Kasumi-1 (cell line): ENCODE measurements around the gene TIMELESS.
A peak's percentile ranks its signal among the peaks of the same experiment; 100 is the strongest.
"Not testable (repeated sequence)": the region's sequence is repeated elsewhere in the genome, so short reads cannot be mapped to it uniquely, and the experiment has no call there.

ENCODE experiments used
- DNase-seq, 2 experiments: peaks; one replicate each; lab custom pipeline; 2025; lab: John Stamatoyannopoulos, UW

Gene TIMELESS, protein sequence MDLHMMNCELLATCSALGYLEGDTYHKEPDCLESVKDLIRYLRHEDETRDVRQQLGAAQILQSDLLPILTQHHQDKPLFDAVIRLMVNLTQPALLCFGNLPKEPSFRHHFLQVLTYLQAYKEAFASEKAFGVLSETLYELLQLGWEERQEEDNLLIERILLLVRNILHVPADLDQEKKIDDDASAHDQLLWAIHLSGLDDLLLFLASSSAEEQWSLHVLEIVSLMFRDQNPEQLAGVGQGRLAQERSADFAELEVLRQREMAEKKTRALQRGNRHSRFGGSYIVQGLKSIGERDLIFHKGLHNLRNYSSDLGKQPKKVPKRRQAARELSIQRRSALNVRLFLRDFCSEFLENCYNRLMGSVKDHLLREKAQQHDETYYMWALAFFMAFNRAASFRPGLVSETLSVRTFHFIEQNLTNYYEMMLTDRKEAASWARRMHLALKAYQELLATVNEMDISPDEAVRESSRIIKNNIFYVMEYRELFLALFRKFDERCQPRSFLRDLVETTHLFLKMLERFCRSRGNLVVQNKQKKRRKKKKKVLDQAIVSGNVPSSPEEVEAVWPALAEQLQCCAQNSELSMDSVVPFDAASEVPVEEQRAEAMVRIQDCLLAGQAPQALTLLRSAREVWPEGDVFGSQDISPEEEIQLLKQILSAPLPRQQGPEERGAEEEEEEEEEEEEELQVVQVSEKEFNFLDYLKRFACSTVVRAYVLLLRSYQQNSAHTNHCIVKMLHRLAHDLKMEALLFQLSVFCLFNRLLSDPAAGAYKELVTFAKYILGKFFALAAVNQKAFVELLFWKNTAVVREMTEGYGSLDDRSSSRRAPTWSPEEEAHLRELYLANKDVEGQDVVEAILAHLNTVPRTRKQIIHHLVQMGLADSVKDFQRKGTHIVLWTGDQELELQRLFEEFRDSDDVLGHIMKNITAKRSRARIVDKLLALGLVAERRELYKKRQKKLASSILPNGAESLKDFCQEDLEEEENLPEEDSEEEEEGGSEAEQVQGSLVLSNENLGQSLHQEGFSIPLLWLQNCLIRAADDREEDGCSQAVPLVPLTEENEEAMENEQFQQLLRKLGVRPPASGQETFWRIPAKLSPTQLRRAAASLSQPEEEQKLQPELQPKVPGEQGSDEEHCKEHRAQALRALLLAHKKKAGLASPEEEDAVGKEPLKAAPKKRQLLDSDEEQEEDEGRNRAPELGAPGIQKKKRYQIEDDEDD

GRCh38 chr12:56448860-56449621, at the start of gene TIMELESS:
Gene TIMELESS, minus strand, starts transcription at chr12:56449426. Its CDS starts 15,256 bp downstream, at chr12:56434170.
- peak; percentile 89 to 95 for DNase-seq

DNA sequence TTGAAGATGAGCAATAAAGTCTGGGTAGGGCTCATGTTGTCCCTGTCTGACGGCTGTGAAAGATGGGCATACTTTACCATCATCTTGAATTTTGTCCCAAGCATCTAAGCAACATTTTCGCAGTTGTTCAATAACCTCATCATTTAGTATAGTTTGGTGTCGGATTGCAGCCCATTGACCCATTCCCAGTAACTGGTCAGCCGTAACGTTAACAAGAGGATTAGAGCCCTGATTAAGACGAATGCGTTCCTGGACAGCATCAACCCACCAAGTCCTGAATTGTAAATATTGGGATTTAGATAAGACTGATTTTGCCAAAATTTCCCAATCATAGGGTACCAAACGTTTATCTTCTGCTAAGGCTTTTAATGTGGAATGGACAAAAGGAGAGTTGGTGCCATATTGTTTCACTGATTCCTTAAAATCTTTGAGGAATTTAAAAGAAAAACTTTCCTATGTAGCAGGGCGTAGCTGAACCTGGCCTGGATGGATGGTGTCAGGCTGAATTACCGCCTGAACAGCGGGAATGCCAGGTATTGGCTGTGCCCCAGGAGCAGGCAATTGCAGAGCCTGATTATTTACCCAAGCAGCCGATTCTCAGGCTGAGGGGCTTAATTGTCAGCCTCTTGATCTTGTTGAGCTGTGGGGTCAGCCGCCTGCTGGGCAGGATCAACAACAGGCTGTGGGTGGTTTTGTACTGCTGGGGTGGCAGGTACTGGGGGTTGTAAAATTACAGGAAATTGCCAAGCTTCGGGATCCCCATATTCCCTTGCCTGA, 49.1 kb upstream of the TIMELESS start:
- not testable (repeated sequence) for DNase-seq

DNA sequence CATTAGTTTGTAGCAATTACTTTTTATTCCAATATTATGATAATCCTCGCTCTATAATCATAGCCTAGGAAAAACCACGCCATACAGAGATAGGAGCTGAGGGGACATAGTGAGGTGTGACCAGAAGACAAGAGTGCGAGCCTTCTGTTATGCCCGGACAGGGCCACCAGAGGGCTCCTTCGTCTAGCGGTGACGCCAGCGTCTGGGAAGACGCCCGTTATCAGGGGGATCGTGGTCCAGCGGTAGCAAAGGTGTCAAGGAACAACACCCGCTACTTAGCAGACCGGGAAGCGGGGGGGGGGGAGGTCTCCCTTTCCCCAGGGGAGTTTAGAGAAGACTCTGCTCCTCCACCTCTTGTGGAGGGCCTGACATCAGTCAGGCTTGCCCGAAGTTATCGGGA, 47.5 kb upstream of the TIMELESS start:
- not testable (repeated sequence) for DNase-seq

DNA sequence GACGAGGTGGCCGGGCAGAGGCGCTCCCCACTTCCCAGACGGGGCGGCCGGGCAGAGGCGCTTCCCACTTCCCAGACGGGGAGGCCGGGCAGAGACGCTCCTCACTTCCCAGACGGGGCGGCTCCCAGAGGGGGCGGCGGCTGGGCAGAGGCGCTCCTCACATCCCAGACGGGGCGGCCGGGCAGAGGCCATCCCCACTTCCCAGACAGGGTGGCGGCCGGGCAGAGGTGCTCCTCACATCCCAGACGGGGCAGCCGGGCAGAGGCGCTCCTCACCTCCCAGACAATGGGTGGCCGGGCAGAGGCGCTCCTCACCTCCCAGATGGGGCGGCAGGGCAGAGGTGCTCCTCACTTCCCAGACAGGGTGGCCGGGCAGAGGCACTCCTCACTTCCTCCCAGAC, 45.3 kb upstream of the TIMELESS start:
- not testable (repeated sequence) for DNase-seq

DNA sequence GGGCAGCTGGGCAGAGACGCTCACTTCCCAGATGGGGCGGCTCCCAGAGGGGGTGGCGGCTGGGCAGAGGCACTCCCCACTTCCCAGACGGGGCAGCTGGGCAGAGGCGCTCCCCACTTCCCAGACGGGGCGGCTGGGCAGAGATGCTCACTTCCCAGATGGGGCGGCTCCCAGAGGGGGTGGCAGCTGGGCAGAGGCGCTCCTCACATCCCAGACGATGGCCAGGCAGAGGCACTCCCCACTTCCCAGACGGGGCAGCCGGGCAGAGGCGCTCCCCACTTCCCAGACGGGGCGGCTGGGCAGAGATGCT, 44.8 kb upstream of the TIMELESS start:
- not testable (repeated sequence) for DNase-seq

- not testable (repeated sequence) for DNase-seq
Observed at GRCh38 chr12:56493409-56494105, 44.3 kb upstream of the TIMELESS start.

GRCh38 chr12:56490360-56490759, 41.1 kb upstream of the TIMELESS start:
- no peak for DNase-seq

- peak; percentile 19 to 25 for DNase-seq
Observed at GRCh38 chr12:56488041-56488955, 39.1 kb upstream of the TIMELESS start, which contains the start of gene GLS2. Gene GLS2, minus strand, starts transcription at chr12:56488161. Its CDS starts 43 bp downstream, at chr12:56488118.

DNA sequence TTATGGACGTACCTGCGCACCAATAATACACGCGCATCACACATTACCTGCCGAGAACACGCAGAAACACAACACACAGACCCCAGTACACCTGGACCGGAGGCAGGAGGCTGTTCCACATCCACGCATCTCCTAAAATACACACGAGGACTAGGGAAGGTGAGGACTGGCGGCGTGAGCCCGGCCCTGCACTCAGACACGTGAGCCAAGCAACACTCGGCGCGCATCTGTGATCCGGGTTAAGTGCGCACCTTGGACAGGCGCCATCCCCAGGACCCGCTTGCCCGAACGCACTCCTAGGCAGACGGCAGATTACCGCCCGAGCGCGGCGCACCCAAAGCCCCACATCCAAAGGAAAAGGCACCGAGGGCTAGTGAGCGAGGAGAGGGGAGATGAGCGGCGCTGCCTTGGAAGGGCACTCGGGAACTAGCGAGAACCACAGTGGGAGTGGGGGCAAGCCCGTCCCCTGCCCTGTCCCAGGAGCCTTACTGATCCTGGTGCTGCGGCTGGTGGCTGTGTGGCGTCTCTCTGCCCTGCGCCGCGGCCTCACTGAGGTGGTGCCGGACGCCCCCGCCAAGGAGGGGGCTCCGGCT, 38.3 kb upstream of the TIMELESS start:
- DNase-seq: no peak

DNA sequence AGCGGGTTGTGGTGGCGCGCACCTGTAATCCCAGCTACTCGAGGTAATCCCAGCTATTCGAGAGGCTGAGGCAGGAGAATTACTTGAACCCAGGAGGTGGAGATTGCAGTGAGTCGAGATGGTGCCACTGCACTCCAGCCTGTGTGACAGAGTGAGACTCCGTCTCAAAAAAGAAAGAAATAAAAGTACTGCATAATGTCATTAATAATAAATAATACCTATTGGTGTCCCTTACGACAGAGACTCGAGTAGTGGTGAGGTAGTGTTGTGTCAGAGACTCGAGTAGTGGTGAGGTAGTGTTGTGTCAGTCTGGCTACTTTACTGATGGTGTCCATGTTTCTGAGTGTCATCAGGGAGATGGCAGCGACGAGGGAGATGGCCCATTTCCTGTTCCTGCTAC, 37.5 kb upstream of the TIMELESS start:
- DNase-seq: no peak

DNA sequence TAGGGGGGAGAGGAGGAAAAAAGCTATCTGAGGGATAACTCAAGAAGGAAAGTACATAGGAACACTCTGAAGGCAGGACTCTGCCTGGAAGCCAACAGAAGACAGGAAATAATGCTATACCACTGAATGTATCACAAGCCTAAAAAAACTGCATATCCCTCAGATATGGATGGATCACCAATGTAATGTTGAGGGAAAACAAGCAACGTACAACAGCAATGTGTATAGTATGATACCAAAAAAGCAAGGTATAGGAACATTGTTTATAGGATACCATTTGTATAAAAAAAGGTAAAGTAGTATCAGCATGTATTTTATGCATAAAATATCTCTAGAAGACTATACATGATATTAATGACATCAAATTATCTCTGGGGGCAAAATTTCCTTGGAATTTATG, 35.3 kb upstream of the TIMELESS start:
- DNase-seq: no peak

GRCh38 chr12:56479625-56480024, 30.4 kb upstream of the TIMELESS start:
- DNase-seq: no peak

DNA sequence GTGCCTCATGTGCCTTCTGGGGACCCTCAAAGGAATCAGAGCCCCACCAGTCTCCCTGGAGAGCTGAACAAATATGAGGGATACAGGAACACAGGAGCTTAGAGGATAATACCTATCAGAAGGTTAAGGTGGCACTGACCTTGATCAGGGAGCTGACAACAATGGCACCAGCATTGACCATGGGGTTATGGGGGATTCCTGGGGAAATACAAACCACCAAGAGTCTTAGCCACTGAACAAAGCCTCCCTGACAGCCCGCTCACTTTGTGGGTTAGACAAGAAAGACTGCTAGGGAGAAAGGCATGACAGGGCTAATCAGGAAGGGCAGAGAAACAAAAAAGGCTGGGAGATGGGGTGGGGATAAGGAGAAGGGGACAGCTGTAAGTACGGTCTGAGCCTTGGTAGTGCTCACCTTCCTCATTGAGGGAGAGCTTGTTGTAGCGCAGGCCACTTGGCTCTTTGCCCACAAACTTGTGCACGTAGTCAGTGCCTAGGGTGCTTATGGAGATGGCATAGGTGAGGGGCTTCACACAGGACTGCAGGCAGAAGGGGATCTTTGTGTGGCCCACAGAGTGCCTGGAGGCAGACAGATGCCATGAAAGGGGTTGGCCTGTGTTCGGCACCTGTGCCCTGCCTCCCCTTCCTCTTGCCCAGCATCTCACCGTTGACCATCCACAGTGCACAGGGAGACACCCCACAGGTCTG, 28.4 kb upstream of the TIMELESS start:
- DNase-seq: no peak

DNA sequence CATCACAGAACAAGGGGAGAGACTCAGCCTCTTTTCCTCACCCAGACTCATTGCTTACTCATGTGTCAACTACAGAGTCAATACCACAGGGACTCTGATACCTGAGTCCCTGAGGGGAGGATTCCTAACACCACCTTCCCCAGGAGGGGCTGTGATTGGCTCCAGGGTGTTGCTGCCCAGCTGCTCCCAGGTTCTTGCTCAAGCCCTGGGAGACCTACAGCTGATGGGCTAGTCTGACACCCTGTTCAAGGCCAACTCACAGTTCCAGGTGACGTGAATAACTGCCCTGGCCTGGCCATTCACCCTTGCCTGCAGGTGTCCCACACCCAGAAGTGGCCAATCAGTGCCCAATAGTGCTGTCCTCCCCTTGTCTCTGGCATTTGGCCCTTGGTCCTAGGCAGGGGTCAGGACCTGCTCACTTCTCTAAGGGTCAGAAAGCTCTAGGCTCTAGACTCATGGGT, 27.8 kb upstream of the TIMELESS start:
- no peak for DNase-seq

DNA sequence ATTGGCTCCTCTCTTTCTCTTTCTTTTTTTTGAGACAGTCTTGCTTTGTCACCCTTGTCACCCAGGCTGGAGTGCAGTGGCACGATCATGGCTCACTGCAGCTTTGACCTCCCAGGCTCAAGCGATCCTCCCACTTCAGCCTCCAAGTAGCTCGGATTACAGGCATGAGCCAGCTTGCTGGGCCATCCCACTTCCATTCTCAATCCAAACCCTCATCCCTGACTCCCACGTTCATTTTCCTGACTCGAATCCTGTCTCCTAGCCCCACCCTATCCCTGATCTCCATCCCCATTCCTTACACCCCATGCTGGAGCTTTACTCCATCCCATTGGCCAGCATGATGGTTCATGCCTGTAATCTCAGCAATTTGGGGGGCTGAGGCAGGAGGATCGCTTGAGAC, 26.9 kb upstream of the TIMELESS start:
- DNase-seq: no peak

- DNase-seq: no peak
Observed at GRCh38 chr12:56474389-56474788, 25.2 kb upstream of the TIMELESS start.

DNA sequence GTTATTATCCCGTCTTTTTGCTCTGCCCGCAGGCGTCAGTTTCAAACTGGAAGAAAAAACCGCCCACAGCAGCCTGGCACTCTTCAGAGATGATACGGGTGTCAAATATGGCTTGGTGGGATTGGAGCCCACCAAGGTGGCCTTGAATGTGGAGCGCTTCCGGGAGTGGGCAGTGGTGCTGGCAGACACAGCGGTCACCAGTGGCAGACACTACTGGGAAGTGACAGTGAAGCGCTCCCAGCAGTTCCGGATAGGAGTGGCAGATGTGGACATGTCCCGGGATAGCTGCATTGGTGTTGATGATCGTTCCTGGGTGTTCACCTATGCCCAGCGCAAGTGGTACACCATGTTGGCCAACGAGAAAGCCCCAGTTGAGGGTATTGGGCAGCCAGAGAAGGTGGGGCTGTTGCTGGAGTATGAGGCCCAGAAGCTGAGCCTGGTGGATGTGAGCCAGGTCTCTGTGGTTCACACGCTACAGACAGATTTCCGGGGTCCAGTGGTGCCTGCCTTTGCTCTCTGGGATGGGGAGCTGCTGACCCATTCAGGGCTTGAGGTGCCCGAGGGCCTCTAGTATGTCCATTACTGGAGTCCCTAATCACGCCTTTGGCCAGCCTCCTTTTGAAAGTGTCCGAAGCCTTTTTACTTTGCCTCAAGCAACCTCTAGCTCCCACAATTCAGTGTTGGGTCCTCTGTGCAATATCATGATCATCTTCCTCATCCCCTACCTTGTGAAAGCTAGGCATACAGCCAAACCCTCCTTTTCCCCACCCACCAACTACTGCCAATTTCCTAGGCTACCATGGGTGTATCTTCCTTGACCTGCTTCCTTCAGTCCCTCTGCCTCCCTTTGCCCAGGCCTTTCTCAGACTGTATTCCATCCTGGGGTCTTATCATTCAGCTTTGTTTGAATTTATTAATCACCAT, 20.0 kb upstream of the TIMELESS start:
- DNase-seq: peak in 1 of 2 experiments; percentile 13
